Measurements from ENCODE around the gene SLAMF9.

The SLAMF9 gene

GRCh38 chr1:159932296-159933285, 21.4 kb downstream of the SLAMF9 start:
- no peak for DNase-seq (ENCODE audit: low read depth)

GRCh38 chr1:159931795-159932173, 22.3 kb downstream of the SLAMF9 start:
- DNase-seq (ENCODE audit: low read depth) = no peak

- no peak for DNase-seq (ENCODE audit: low read depth)
These were observed 22.8 kb downstream of the SLAMF9 start for GRCh38 chr1:159931101-159931794.

- no peak for DNase-seq (ENCODE audit: low read depth)
These were observed 23.4 kb downstream of the SLAMF9 start for GRCh38 chr1:159930634-159931033.

- DNase-seq (ENCODE audit: low read depth) = no peak
These were observed 23.8 kb downstream of the SLAMF9 start for GRCh38 chr1:159930216-159930615.

- no peak for DNase-seq (ENCODE audit: low read depth)
These were observed 24.6 kb downstream of the SLAMF9 start for GRCh38 chr1:159929155-159930051.

GRCh38 chr1:159928491-159929050, 25.5 kb downstream of the SLAMF9 start:
- DNase-seq (ENCODE audit: low read depth) = no peak

- no peak for DNase-seq (ENCODE audit: low read depth)
These were observed 26.1 kb downstream of the SLAMF9 start for GRCh38 chr1:159927849-159928431.

GRCh38 chr1:159927211-159927848, 26.7 kb downstream of the SLAMF9 start:
- DNase-seq (ENCODE audit: low read depth) = no peak

- DNase-seq (ENCODE audit: low read depth) = no peak
These were observed 28.3 kb downstream of the SLAMF9 start for GRCh38 chr1:159925719-159926078.

GRCh38 chr1:159924791-159925718, 29.0 kb downstream of the SLAMF9 start, which contains the start of gene TAGLN2:
TAGLN2 (minus strand) TSS chr1:159925507; CDS start chr1:159920509, 4,998 bp downstream.
- DNase-seq (ENCODE audit: low read depth) = peak; percentile 80

- peak; percentile 50 for DNase-seq (ENCODE audit: low read depth)
These were observed 29.8 kb downstream of the SLAMF9 start for GRCh38 chr1:159924025-159924790.

GRCh38 chr1:159923203-159924024, 30.6 kb downstream of the SLAMF9 start:
- peak; percentile 77 for DNase-seq (ENCODE audit: low read depth)

GRCh38 chr1:159922511-159923202, 31.4 kb downstream of the SLAMF9 start:
- no peak for DNase-seq (ENCODE audit: low read depth)

- DNase-seq (ENCODE audit: low read depth) = no peak
These were observed 32.1 kb downstream of the SLAMF9 start for GRCh38 chr1:159921700-159922504.

GRCh38 chr1:159921251-159921650, 32.8 kb downstream of the SLAMF9 start:
- no peak for DNase-seq (ENCODE audit: low read depth)

- DNase-seq (ENCODE audit: low read depth) = no peak
These were observed 33.4 kb downstream of the SLAMF9 start for GRCh38 chr1:159920651-159921050.

Data from activated T-helper 1 cell treated with Interleukin-2 at 50 U/mL for 16 hours (primary cell).